ENCODE measurements around the gene OPN4.

The OPN4 gene

DNA sequence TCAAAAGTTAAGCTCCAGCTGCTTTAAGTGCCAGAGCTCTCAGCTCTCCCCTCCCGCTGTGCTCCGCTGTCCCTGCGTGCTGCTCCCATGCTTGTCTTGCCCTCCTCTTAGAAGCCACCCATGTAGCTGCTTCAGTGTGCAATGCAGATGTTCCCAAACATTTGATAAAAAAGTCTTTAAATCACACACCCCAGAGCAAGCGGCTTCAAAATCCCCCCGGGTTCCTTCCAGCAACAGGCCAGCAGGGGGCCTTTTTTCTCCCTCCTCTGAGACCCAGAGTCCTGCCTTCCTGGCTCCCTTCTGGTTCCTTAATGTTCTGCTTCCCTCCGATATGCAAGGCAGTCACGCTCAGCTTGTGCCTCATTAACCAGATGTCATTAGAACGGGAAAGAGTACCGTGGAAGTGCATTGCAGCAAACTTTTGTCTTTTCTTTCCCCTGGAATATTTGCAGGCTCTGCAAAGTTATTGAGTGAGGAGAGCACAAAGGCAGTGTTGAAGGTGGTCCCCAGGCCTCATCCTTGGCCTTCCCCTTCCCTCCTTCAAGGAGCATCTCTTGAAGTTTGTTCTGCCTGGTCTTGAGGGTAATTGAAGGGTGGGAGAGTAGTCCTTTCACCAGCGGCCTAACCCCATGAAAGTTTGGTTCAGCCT is 39.5 kb downstream of the OPN4 start:
- DNase-seq (ENCODE audit: low read depth) = no peak
- TF ChIP-seq, protein P1, sequence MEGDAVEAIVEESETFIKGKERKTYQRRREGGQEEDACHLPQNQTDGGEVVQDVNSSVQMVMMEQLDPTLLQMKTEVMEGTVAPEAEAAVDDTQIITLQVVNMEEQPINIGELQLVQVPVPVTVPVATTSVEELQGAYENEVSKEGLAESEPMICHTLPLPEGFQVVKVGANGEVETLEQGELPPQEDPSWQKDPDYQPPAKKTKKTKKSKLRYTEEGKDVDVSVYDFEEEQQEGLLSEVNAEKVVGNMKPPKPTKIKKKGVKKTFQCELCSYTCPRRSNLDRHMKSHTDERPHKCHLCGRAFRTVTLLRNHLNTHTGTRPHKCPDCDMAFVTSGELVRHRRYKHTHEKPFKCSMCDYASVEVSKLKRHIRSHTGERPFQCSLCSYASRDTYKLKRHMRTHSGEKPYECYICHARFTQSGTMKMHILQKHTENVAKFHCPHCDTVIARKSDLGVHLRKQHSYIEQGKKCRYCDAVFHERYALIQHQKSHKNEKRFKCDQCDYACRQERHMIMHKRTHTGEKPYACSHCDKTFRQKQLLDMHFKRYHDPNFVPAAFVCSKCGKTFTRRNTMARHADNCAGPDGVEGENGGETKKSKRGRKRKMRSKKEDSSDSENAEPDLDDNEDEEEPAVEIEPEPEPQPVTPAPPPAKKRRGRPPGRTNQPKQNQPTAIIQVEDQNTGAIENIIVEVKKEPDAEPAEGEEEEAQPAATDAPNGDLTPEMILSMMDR (IDR thresholded peaks at IDR 0.05; ENCODE audit: control insufficient read depth, insufficient read depth, low read depth, low read length, missing control alignments) = peak; percentile 78
- no peak overlapping the region for H3K4me3 ChIP-seq (ENCODE audit: control insufficient read depth, low read depth, low read length)

DNA sequence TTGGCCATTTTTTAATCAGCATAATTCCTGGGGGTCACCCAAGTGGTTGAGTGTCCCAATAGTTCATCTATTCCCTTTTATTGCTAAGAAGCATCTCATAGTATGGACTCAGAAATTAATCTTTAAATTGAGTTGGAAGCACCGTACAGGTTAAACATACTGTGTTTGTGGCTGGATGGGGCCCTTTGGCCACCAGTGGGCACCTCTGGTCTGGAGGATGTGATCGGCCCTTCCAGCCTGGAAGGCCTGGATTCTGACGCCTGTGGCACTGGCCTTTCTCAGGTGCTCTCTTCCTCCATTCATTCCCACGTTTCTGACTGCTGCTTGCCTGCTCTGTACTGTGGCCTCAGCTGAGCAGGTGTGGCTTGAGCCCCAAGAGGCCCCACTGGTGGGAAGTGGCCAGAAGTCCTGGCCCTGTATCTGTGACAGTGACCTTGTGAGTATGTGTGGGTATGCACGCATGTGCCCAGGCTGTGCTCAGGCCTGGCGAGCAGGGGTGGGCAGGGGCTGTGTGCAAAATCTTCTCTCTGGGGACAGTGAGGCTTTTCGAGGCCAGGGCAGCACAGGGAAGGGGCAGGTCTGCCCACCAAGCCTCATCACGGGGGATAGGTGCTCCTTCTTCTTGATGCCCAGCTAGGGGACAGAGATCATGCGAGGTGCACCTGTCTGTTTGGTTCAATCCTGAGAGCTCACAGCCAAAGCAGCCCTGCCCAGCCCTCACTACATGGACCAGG is 44.0 kb downstream of the OPN4 start:
- no peak for DNase-seq (ENCODE audit: low read depth)
- TF ChIP-seq, protein P1 (IDR thresholded peaks at IDR 0.05; ENCODE audit: control insufficient read depth, insufficient read depth, low read depth, low read length, missing control alignments) = no peak
- no peak overlapping the region for H3K4me3 ChIP-seq (ENCODE audit: control insufficient read depth, low read depth, low read length)

DNA sequence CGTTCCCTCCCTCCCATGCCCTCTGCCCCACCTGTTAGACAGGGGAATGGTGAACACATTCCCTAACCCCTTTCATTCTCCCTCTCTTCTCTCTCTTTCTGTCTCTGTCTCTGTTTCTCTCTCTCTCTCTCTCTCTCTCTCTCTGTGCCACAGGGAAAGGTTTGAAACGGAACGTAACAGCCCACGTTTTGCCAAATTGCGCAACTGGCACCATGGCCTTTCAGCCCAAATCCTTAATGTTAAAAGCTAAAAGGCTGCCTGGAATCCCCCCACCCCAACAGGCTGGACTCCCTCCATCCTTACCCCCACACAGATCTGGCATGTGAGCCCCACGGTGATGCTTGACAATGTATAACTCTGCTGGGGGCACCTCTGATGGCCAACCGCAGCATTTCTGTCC is 44.8 kb downstream of the OPN4 start:
- no peak for DNase-seq (ENCODE audit: low read depth)
- H3K4me3 ChIP-seq (ENCODE audit: control insufficient read depth, low read depth, low read length) = no peak overlapping the region
- TF ChIP-seq, protein P1 (IDR thresholded peaks at IDR 0.05; ENCODE audit: control insufficient read depth, insufficient read depth, low read depth, low read length, missing control alignments) = no peak

DNA sequence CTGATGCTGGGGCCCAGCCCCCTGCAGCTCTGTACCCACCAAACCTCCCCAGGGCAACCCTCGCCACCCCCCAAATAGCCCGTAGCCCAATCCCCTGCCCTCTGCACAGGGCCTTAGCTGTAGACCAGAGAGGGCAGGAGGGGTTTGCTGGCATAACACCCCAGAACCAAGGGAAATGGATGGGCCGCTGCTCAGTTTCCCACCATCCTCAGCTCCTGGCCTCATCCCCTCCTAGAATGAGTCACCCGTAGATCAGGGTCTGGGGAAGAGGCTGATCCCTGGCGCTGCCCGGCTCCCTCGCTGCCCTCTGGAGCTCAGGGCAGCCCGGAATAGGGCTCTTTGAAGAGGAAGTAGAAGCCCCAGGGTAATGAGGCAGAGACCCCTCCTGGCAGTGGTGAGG is 45.2 kb downstream of the OPN4 start:
- no peak for DNase-seq (ENCODE audit: low read depth)
- H3K4me3 ChIP-seq (ENCODE audit: control insufficient read depth, low read depth, low read length) = no peak overlapping the region
- TF ChIP-seq, protein P1 (IDR thresholded peaks at IDR 0.05; ENCODE audit: control insufficient read depth, insufficient read depth, low read depth, low read length, missing control alignments) = no peak

DNA sequence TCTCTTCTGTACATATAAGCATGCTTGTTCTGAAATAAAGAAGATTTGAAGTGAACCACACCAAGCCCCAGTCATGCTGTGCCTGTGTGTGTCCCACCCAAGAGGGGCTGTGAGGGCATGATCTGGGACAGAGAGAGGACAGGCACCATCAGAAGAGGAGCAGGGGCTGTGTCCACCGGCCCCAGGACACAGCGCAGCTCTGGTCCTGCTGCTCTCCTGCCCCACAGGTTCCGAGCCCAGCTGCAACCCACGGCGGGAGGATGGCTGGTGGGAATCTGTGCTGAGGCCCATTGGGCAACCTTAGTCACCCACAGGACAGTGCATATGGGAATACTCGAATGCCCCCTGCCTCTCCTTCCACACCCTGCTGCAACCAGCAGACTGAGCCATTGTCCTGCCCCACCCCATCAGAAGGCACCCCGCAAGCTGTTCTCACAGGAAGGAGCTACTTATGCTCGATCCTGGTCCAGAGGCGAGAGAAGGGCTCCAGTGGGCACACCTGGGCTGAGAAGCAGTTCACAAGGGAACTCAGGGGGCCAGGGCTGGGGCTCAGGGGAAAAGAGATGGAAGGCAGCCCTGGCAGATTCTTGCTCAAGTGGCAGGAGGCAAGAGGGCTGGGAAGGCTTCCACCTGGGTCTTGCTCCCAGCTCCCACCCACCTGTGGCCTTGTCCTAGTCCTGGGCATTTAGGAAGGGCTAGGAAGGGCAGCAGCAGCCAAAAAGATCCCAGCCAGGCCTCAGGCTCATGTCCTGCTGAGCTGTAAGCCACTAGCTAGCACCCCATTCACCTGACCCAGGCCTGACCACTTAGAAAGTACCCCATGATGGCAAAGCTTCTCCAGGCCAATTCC is 45.9 kb downstream of the OPN4 start:
- no peak overlapping the region for H3K4me3 ChIP-seq (ENCODE audit: control insufficient read depth, low read depth, low read length)
- TF ChIP-seq, protein P1 (IDR thresholded peaks at IDR 0.05; ENCODE audit: control insufficient read depth, insufficient read depth, low read depth, low read length, missing control alignments) = no peak
- DNase-seq (ENCODE audit: low read depth) = no peak

DNA sequence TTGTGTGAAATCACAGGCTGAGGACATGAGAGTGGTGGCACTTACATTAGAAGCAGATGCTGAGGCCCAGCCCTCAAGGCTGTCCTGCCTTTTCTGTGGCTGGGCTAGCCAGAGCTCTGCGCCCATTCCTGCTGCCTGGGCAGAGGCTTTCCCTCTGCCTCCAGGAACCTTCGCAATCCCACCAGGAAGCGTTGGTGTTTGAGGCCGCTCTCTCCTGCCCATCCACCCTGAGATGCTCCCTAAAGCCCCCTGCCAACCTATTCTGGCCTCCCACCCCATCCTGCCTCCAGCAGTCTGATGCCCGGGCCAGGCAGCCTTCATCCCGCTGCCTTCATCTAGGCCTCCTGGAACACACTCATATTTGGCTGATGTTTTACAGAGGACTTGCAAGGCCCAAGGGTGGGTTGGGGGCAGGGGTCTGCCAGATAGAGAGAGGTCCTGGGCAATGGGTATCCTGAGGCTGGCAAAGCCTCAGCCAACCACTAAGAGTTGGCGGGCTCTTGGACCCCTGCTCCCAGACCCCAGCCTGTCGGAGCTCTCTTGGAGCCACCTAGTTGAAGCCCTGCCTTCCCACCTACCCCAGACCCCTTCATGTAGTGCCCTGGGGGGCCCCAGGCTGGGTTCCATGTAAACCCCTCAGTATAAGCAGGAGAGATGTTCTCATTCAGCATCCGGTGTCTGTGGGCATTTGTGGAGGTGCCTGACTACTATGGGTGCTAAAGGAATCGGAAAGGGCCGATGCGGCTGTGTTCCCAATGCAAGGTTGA is 46.7 kb downstream of the OPN4 start:
- TF ChIP-seq, protein P1 (IDR thresholded peaks at IDR 0.05; ENCODE audit: control insufficient read depth, insufficient read depth, low read depth, low read length, missing control alignments) = no peak
- no peak overlapping the region for H3K4me3 ChIP-seq (ENCODE audit: control insufficient read depth, low read depth, low read length)
- no peak for DNase-seq (ENCODE audit: low read depth)

Data from AG09309 (cell line).